ENCODE measurements around the gene FAM9C.

FAM9C gene

DNA sequence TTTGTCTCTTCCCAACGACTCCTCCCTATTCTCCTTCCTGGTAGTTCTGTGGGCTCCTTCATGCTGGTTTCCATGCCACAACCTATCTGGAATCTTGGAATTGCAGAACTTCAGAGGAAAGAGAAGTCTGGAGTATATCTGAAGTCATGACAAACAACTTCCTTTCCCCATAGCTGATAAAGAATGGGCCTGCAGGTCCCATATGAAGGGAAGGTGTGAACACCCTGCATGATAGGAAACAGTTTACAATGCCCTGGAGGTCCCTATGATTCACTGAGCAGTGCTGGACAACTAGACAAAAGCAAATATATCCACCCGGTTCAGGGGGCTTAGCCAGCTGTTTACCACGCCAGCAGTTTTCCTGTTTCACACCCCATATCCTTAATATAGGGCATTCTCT, 19.4 kb downstream of the FAM9C start (continued):
- TF ChIP-seq ZIC2 (tag by site-specific recombination; IDR thresholded peaks at IDR 0.05) (no peak), ZNF133 (tag by site-specific recombination; IDR thresholded peaks at IDR 0.05) (no peak), ZNF677 (tag by site-specific recombination; IDR thresholded peaks at IDR 0.05) (no peak)

DNA sequence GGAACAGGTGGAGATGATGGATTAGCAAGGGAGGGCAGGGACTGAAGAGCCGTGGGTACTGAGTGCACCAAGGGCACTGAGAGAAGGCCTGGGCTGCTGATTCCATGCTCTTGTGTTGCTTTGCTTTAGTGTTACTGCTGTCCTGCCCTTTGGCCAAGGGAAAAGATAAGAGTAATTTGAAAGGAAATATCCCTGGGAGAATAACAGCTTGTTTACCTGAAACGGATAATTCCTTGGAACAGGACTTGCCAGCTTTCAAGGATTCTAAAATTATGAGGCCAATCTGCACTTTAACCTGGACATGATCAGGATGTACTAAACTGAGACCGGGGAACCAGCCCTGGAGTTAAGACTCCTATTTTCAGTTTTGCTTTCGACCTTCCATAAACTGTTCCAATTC, 20.4 kb downstream of the FAM9C start:
- H3K4me3 ChIP-seq (ENCODE audit: low read depth, low read length) = no peak overlapping the region
- ChIA-PET POLR2A (no interaction called here), CTCF (interaction anchor here (3.2 kb wide), 1 partner anchor 77 kb away, joined by 10 read pairs; no protein-coding TSS in a partner anchor)
- no peaks in the 10 kb centered on the region for H3K9me3 ChIP-seq (ENCODE audit: control insufficient read depth, insufficient read depth, low read depth, low read length)
- TF ChIP-seq SCRT2 (tag by site-specific recombination; IDR thresholded peaks at IDR 0.05) (no peak), ZNF521 (tag by site-specific recombination; IDR thresholded peaks at IDR 0.05) (no peak), GFI1B (tag by site-specific recombination; IDR thresholded peaks at IDR 0.05) (no peak), KLF8 (tag by site-specific recombination; IDR thresholded peaks at IDR 0.05) (no peak), ZNF529 (tag by site-specific recombination; IDR thresholded peaks at IDR 0.05; ENCODE audit: insufficient replicate concordance) (no peak)
- TF ChIP-seq, protein P1, sequence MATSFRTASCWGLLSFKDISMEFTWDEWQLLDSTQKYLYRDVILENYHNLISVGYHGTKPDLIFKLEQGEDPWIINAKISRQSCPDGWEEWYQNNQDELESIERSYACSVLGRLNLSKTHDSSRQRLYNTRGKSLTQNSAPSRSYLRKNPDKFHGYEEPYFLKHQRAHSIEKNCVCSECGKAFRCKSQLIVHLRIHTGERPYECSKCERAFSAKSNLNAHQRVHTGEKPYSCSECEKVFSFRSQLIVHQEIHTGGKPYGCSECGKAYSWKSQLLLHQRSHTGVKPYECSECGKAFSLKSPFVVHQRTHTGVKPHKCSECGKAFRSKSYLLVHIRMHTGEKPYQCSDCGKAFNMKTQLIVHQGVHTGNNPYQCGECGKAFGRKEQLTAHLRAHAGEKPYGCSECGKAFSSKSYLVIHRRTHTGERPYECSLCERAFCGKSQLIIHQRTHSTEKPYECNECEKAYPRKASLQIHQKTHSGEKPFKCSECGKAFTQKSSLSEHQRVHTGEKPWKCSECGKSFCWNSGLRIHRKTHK (tag by site-specific recombination; IDR thresholded peaks at IDR 0.05) = no peak
- TF ChIP-seq, protein P2, sequence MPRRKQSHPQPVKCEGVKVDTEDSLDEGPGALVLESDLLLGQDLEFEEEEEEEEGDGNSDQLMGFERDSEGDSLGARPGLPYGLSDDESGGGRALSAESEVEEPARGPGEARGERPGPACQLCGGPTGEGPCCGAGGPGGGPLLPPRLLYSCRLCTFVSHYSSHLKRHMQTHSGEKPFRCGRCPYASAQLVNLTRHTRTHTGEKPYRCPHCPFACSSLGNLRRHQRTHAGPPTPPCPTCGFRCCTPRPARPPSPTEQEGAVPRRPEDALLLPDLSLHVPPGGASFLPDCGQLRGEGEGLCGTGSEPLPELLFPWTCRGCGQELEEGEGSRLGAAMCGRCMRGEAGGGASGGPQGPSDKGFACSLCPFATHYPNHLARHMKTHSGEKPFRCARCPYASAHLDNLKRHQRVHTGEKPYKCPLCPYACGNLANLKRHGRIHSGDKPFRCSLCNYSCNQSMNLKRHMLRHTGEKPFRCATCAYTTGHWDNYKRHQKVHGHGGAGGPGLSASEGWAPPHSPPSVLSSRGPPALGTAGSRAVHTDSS (tag by site-specific recombination; IDR thresholded peaks at IDR 0.05) = no peak
- no peaks in the 10 kb centered on the region for H3K36me3 ChIP-seq (ENCODE audit: control insufficient read depth in 2 of 2, insufficient read depth in 1 of 2, low read length in 2 of 2)
- no peak overlapping the region for H3K27ac ChIP-seq (ENCODE audit: extremely low read depth, low read depth, low read length)
- H3K4me1 ChIP-seq (ENCODE audit: control insufficient read depth, insufficient read depth, low read length) = peaks cover 6% of the 10 kb centered on the region

DNA sequence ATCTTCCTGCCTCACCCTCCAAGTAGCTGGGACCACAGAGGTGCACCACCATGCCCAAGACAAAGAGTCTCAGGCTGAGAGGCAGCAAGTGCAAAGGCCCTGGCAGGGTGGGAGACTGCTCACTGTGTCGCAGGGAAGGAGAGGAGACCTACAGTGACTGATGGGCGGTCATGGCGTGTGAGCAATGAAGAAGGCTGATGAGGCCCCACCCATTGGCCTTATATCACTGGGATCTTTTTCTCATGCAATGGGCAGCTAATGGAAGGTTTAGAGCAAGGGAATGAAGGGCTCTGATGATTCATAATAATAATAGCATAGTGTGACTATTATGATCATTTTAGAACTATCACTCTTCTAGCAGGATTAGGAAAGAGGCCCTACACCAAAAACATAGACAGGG, 20.9 kb downstream of the FAM9C start:
- peaks cover 2% of the 10 kb centered on the region for H3K4me1 ChIP-seq (ENCODE audit: control insufficient read depth, insufficient read depth, low read length)
- POLR2A ChIA-PET = interaction anchor here (0.7 to 1.1 kb wide), 2 partner anchors 45 to 48 kb away, joined by 3 read pairs; no protein-coding TSS in a partner anchor
- TF ChIP-seq, protein P3, sequence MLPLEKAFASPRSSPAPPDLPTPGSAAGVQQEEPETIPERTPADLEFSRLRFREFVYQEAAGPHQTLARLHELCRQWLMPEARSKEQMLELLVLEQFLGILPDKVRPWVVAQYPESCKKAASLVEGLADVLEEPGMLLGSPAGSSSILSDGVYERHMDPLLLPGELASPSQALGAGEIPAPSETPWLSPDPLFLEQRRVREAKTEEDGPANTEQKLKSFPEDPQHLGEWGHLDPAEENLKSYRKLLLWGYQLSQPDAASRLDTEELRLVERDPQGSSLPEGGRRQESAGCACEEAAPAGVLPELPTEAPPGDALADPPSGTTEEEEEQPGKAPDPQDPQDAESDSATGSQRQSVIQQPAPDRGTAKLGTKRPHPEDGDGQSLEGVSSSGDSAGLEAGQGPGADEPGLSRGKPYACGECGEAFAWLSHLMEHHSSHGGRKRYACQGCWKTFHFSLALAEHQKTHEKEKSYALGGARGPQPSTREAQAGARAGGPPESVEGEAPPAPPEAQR (tag by site-specific recombination; IDR thresholded peaks at IDR 0.05) = no peak
- no peak for TF ChIP-seq ZNF202 (tag by site-specific recombination; IDR thresholded peaks at IDR 0.05; ENCODE audit: borderline replicate concordance)
- TF ChIP-seq HOXA7 (CRISPR knock-in tag; IDR thresholded peaks at IDR 0.05; ENCODE audit: borderline replicate concordance) = no peak
- no peak for TF ChIP-seq ZNF660 (tag by site-specific recombination; IDR thresholded peaks at IDR 0.05)
- TF ChIP-seq, protein P4, sequence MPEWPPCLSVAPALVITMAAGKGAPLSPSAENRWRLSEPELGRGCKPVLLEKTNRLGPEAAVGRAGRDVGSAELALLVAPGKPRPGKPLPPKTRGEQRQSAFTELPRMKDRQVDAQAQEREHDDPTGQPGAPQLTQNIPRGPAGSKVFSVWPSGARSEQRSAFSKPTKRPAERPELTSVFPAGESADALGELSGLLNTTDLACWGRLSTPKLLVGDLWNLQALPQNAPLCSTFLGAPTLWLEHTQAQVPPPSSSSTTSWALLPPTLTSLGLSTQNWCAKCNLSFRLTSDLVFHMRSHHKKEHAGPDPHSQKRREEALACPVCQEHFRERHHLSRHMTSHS (tag by site-specific recombination; IDR thresholded peaks at IDR 0.05) = no peak
- no peak for TF ChIP-seq ZNF416 (tag by site-specific recombination; IDR thresholded peaks at IDR 0.05)
- TF ChIP-seq ZNF544 (tag by site-specific recombination; IDR thresholded peaks at IDR 0.05) = no peak
- no peak for TF ChIP-seq ZNF138 (tag by site-specific recombination; IDR thresholded peaks at IDR 0.05; ENCODE audit: borderline replicate concordance)
- no peak for TF ChIP-seq SCRT1 (tag by site-specific recombination; IDR thresholded peaks at IDR 0.05; ENCODE audit: borderline replicate concordance)
- CTCF ChIA-PET = interaction anchor here (1.3 to 3.2 kb wide), 2 partner anchors 10 to 77 kb away, joined by 3 to 10 read pairs; no protein-coding TSS in a partner anchor
- H3K27ac ChIP-seq (ENCODE audit: extremely low read depth, low read depth, low read length) = no peak overlapping the region
- no peaks in the 10 kb centered on the region for H3K9me3 ChIP-seq (ENCODE audit: control insufficient read depth, insufficient read depth, low read depth, low read length)
- H3K4me3 ChIP-seq (ENCODE audit: low read depth, low read length) = no peak overlapping the region
- no peaks in the 10 kb centered on the region for H3K36me3 ChIP-seq (ENCODE audit: control insufficient read depth in 2 of 2, insufficient read depth in 1 of 2, low read length in 2 of 2)
